Non-pigmented ciliary epithelial cell (primary cell): ENCODE measurements around the gene GRIP1.
"Not testable (repeated sequence)": the region's sequence is repeated elsewhere in the genome, so short reads cannot be mapped to it uniquely, and the experiment has no call there.

Experiments
- DNase-seq: peaks from one replicate; pipeline ENCODE4 v3.0.0-alpha.2; 2010; ENCODE audit warnings: low read depth

The GRIP1 gene

GRCh38 chr12:66531766-66532165 is 147.1 kb downstream of the GRIP1 start:
- DNase-seq: no peak

DNA sequence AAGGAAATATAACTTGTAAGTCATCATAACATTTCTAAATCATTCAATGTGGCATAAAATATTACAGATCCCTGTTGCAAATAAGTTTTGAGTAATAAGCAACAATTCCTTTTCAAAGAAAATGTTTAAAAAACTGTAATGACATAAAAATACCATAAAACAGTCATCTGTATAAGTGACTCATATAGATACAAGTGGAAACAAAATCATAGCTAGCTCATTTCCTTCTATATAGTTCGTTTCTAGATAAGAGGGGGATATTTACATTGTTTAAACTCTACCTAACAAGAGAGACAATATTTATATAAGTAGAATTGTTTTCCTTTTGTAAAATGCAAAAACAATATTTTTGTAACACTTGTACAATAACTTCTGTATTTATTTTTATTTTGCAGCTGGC is 148.9 kb downstream of the GRIP1 start:
- DNase-seq: no peak

DNA sequence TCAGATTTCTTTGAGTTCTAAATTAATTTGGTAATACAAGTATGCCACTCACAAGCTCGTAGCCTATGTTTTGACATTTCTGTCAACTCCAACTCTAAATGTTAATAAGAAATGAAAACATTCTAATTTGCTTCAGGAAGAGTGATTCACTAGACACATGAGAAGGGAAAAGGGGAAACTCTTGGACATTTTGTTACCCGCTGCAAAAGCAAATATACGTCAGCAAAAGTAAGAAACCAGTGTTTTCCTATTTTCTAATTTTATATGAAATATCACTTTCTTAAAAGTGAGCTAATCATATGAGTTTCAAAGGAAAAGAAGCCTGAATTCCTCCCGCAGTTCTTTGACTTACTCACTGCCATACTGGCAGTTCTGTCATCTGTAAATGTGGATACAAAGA is 162.3 kb downstream of the GRIP1 start:
- no peak for DNase-seq

DNA sequence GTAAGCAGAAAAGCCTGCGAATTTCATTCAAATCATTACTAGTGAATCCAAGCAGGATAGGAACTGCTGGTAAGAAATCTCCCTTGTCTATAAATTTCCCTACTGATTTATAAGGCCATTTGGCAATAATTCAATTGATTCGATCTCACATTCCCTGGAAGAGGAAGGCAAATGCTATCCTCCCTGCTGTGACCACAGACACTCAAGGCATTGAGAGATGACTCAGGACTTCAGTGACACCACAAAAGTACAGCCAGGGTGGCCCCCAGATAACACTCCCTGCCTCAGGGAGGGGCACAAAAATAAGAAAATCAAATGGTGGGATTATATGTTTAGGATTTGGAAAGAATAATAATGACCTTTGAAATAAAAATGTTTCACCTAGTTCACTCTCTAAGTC is 162.7 kb downstream of the GRIP1 start:
- DNase-seq: peak; percentile 26

GRCh38 chr12:66514581-66514980 is 164.3 kb downstream of the GRIP1 start:
- DNase-seq: peak; percentile 50

DNA sequence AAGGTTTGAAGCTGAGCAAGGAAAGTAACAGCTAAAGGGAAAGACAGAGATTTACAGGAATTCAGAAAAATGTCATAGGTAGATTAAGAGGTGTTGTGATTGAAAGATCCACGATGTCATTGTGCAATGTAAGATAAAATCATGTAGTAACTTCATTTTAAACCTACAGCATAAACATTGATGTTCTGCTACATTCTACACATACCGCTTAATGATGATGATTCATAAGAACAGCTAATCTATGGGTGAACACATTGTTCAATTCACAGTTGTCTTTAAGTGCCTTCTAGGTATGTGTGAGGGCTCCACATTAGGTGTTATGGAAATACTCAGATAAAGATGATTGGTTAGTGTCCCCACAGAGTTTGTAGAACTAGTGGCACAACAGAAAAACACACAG is 170.9 kb downstream of the GRIP1 start:
- DNase-seq: no peak

DNA sequence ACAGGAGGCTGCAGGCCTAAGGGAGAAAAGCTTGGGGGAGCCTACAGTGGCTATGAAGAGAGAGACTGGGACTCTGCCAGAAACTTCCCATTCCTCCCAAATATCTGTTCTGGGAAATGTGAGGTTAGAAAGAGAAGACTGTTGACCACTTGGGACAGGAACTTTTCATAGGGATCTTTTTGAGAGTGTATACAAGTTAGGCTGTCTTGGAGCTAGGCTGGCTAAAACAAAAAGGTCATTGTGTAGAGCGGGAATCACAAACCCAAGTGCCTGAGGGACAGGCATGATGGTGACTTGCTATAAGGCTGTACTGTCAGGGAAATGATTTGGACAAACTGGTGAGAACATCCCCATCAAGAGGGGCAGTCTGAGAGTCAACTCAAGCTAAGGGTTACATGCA is 175.1 kb downstream of the GRIP1 start:
- no peak for DNase-seq

GRCh38 chr12:66502911-66503310 is 176.0 kb downstream of the GRIP1 start:
- no peak for DNase-seq

GRCh38 chr12:66500841-66501240 is 178.0 kb downstream of the GRIP1 start:
- DNase-seq: no peak

- no peak for DNase-seq
Observed at GRCh38 chr12:66500091-66500490, 178.8 kb downstream of the GRIP1 start.

GRCh38 chr12:66499000-66499399 is 179.9 kb downstream of the GRIP1 start:
- DNase-seq: no peak

DNA sequence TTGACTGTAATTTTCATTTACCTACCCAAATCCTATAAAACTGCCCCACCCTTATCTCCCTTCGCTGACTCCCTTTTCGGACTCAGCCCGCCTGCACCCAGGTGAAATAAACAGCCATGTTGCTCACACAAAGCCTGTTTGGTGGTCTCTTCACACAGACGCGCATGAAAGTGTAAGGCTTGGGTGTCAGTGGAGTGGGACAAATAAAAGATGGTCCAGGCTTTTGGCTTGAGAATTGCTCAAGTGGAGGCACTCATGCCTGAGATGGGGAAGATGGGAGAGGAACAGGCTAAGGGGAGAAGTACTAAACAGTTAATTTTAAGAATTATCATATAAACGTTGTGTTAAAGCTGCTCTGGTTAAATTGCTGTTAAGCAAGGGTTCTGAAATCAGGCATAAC is 180.8 kb downstream of the GRIP1 start:
- DNase-seq: not testable (repeated sequence)

GRCh38 chr12:66497008-66497897 is 181.6 kb downstream of the GRIP1 start:
- no peak for DNase-seq

GRCh38 chr12:66496595-66496994 is 182.3 kb downstream of the GRIP1 start:
- DNase-seq: no peak

DNA sequence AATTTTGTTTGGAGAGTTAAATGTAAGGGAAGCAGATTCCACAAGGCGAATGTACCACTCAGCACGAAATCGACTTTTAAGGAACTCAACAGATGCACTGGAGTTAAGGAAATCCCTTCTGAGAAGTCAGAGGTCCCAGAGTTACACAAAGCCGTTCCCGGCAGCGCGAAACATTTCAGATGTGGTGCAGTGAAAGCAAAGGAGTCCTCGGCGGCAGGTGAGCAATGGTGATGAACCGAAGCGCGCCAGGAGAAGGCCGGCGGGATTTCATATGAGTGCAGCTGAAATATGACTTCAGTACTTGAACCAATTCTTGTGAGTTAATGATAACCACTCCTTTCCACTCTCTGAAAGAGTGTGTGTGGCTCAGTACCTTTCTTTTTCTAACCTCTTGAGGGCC is 183.2 kb downstream of the GRIP1 start:
- no peak for DNase-seq

GRCh38 chr12:66493819-66494218 is 185.1 kb downstream of the GRIP1 start:
- DNase-seq: no peak

GRCh38 chr12:66491853-66492252 is 187.0 kb downstream of the GRIP1 start:
- no peak for DNase-seq

DNA sequence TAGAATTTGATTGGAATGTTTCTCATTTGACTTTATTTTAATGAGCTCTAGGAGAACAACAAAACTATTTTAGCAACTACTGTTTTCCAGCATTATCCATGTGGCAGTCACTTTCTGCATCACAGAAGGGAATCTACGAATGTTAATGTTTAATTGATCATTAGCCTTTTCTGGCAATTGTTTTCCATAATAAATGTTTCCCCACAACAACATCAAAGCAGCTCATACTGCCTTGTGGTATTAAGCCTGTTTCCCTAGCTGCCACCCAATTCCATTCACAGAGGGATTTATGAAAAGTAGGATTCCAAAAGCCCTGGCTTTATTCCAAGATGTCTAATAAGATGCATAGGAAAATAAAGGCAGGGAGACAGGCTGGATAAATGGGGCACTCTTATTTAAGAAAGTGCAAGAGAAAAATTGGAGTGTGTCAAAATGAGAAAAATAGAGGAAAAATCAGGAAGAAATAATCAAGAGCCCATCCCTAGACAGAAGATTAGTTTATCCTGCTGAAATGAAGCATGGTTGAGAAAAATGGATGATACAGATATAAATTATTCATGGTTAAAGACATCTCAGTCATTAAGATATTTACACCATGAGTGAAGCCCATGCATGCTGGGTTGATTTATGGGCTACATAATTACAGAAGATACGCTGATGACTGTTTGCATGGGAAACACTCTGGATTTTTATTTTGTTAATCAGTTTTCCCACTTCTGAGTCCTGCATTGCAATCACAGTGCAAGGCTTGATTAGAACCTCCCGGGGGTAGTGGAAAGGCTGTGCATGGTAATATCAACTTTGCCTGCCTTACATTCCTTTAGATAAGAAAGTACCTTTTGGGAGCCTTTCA is 196.3 kb downstream of the GRIP1 start:
- DNase-seq: no peak

GRCh38 chr12:66467932-66468331 is 210.9 kb downstream of the GRIP1 start:
- DNase-seq: no peak

DNA sequence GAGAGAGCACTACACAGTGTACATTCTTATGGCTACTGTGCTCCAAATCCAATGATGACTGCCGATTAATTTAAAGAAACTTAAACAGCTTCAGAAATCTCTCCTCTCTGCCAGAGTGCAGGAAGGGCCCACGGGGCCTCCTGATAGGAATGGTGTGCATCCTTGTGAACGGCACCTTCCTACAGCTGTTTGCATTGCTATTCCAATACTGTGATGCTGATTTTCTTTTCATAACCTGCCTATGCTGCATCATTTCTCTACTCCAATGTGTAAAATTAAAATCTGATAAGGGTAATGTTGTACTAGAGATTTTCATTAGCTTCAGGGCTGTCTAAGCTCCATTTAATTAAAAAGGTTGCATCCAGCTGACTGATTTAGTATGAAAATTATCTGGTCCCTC is 217.5 kb downstream of the GRIP1 start:
- DNase-seq: no peak

DNA sequence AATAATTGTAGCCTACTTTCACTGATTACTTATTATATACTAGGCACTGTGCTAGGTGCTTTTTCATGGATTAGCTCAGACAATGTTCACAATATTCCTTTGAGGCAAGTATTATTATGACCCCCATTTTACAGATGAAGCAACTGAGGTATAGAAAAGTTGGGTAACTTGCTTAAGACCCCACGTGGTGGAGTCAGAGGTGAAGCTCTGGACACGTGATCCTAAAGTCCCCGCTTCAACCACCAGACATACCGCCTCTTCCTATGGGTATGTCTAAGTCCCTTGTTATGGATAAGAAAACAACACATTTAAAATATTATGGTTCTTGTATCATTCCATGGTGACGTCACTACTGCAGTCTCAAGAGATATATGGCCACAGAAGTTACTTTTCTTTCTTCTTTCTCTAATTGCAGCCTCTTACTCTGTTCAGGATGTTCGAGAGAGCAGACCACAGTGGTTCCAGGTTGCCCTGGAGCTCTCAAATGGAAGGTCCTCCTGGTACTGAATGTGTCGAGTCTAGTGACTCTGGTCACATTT is 218.9 kb downstream of the GRIP1 start:
- no peak for DNase-seq

DNA sequence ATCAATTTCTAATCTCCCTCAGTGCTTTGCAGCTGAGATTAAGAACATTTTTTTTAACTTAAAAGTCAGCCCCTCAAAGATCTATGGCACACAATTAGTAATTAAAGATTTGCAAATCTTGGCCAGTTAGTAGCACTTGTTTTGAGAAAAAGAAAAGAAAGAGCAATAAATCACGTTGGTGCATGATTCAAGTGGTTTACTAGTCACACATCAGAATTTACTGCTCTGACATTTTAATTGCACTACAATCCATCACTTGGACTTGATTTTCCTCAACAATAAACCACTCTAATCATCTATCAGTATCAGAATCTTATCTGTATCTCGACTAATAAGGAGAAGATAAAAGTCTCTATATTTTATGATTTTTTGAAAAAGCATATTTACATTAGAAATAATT is 222.3 kb downstream of the GRIP1 start:
- DNase-seq: no peak

- DNase-seq: no peak
Observed at GRCh38 chr12:66453844-66454243, 225.0 kb downstream of the GRIP1 start.
